H1 (cell line): Measurements from ENCODE around the gene FGF21. TPM values are rescaled to one million over a fixed set of nuclear protein-coding genes. Genes with fewer than 3 reads are reported as not detected.
A peak's percentile ranks its signal among the peaks of the same experiment; 100 is the strongest.

ENCODE experiments used
- CTCF ChIA-PET: fragments of 300-600 bp; sonication (Branson Sonifier 250); formaldehyde crosslinking; loops from one replicate; lab custom pipeline; 2021; ENCODE audit not compliant: partially characterized antibody; lab: Charles Lee
- POLR2A ChIA-PET: fragments of 300-600 bp; sonication (Branson Sonifier 250); formaldehyde crosslinking; loops from one replicate; lab custom pipeline; 2021; ENCODE audit warnings: inconsistent platforms; ENCODE audit not compliant: partially characterized antibody; lab: Charles Lee
- DNase-seq, 2 experiments: peaks; one replicate each; pipeline versions ENCODE4 v3.0.0 to v3.0.0-alpha.2; 2010 to 2022; ENCODE audit warnings: low spot score in 2 of 2, low read depth in 1 of 2, mixed read lengths in 1 of 2
- FAIRE-seq: peaks from 2 replicates; lab custom pipeline; 2011; peaks lifted over from hg19 to GRCh38; lab: Jason Lieb, UNC
- H2AFZ ChIP-seq: 2 replicates; pipeline ENCODE4 v1.8.1; 2012; ENCODE audit warnings: low read length, inconsistent platforms
- H2AK5ac ChIP-seq: 2 replicates; pipeline ENCODE4 v1.6.1; 2013; ENCODE audit warnings: low read depth, low read length
- H2BK120ac ChIP-seq: replicated peaks from 2 replicates; pipeline ENCODE3; 2013; ENCODE audit warnings: low read depth, low read length, inconsistent platforms
- H2BK12ac ChIP-seq: 2 replicates; pipeline ENCODE4 v1.6.1; 2013; ENCODE audit warnings: low read depth, low read length
- H2BK15ac ChIP-seq: 2 replicates; pipeline ENCODE4 v1.6.1; 2013; ENCODE audit warnings: low read length
- H2BK20ac ChIP-seq: 2 replicates; pipeline ENCODE4 v1.6.1; 2013; ENCODE audit warnings: low read length
- H2BK5ac ChIP-seq: 2 replicates; pipeline ENCODE4 v1.6.1; 2013; ENCODE audit warnings: low read depth, low read length
- H3K14ac ChIP-seq: 2 replicates; pipeline ENCODE4 v1.6.1; 2013; ENCODE audit warnings: inconsistent platforms; ENCODE audit not compliant: insufficient read length
- H3K18ac ChIP-seq: 2 replicates; pipeline ENCODE4 v1.6.1; 2013; ENCODE audit warnings: low read length; ENCODE audit errors: extremely low read depth
- H3K23ac ChIP-seq: 2 replicates; pipeline ENCODE4 v1.6.1; 2013; ENCODE audit warnings: inconsistent platforms; ENCODE audit not compliant: insufficient read length
- H3K23me2 ChIP-seq: 2 replicates; pipeline ENCODE4 v1.6.1; 2013; ENCODE audit warnings: low read depth, low read length
- H3K27ac ChIP-seq: 2 replicates; pipeline ENCODE4 v1.6.1; 2011; ENCODE audit warnings: low read depth, low read length, inconsistent platforms
- H3K27me3 ChIP-seq, 4 experiments: replicated peaks in 1 of 4; 1 replicate in 1 of 4; 2 replicates in 3 of 4; pipeline versions ENCODE4 v1.6.1 to v1.8.1; 2011 to 2013; ENCODE audit warnings: low read length in 3 of 4, mild to moderate bottlenecking in 3 of 4, inconsistent platforms in 2 of 4, mixed read lengths in 2 of 4, moderate library complexity in 1 of 4; ENCODE audit not compliant: control insufficient read depth in 3 of 4, insufficient read depth in 3 of 4; ENCODE audit errors: extremely low read depth in 1 of 4
- H3K36me3 ChIP-seq, 4 experiments: 2 replicates each; pipeline versions ENCODE4 v1.6.1 to v1.8.1; 2011 to 2013; ENCODE audit warnings: mild to moderate bottlenecking in 4 of 4, low read length in 3 of 4, moderate library complexity in 2 of 4, control low read depth in 1 of 4, inconsistent platforms in 1 of 4; ENCODE audit not compliant: insufficient read depth in 4 of 4, control insufficient read depth in 2 of 4
- H3K4ac ChIP-seq: replicated peaks from 2 replicates; pipeline ENCODE3; 2013; ENCODE audit warnings: low read length, low read depth, mixed read lengths, inconsistent platforms; ENCODE audit not compliant: insufficient read length
- H3K4me1 ChIP-seq, 4 experiments: replicated peaks in 1 of 4; 1 replicate in 1 of 4; 2 replicates in 3 of 4; pipeline versions ENCODE4 v1.6.1 to v1.8.1; 2011 to 2013; ENCODE audit warnings: low read length in 3 of 4, inconsistent platforms in 2 of 4, mixed read lengths in 1 of 4; ENCODE audit not compliant: insufficient read depth in 4 of 4, control insufficient read depth in 3 of 4
- H3K4me2 ChIP-seq, 2 experiments: 2 replicates each; pipeline versions ENCODE4 v1.6.1 to v1.8.1; 2011 to 2013; ENCODE audit warnings: low read depth in 2 of 2, low read length in 2 of 2, control low read depth in 1 of 2, inconsistent platforms in 1 of 2, mild to moderate bottlenecking in 1 of 2; ENCODE audit not compliant: insufficient read depth in 1 of 2
- H3K4me3 ChIP-seq, 4 experiments: fragments of 200-600, 300-600 bp in 1 of 4; sonication (generic), shearing (Covaris generic), sonication (Bioruptor Twin) in 1 of 4; 2 replicates each; pipeline versions ENCODE4 v1.5.1 to v1.8.1; 2011 to 2016; ENCODE audit warnings: low read length in 4 of 4, low read depth in 3 of 4, control low read depth in 2 of 4, inconsistent platforms in 2 of 4, mild to moderate bottlenecking in 2 of 4, mixed read lengths in 1 of 4, moderate library complexity in 1 of 4; ENCODE audit not compliant: insufficient read depth in 2 of 4; ENCODE audit errors: extremely low read depth in 1 of 4
- H3K56ac ChIP-seq: replicated peaks from 2 replicates; pipeline ENCODE3; 2013; ENCODE audit warnings: low read depth, mild to moderate bottlenecking, mixed read lengths, low read length, inconsistent platforms; ENCODE audit not compliant: insufficient read length
- H3K79me1 ChIP-seq: 2 replicates; pipeline ENCODE4 v1.6.1; 2013; ENCODE audit warnings: low read depth, low read length, control low read depth
- H3K79me2 ChIP-seq, 2 experiments: 2 replicates each; pipeline versions ENCODE4 v1.6.1 to v1.8.1; 2012 to 2013; ENCODE audit warnings: low read length in 2 of 2, mild to moderate bottlenecking in 2 of 2, inconsistent platforms in 1 of 2; ENCODE audit not compliant: insufficient read depth in 2 of 2, control insufficient read depth in 1 of 2
- H3K9ac ChIP-seq, 4 experiments: replicated peaks in 1 of 4; 1 replicate in 1 of 4; 2 replicates in 3 of 4; pipeline versions ENCODE4 v1.6.1 to v1.8.1; 2011 to 2013; ENCODE audit warnings: low read depth in 3 of 4, low read length in 3 of 4, control low read depth in 2 of 4, mild to moderate bottlenecking in 2 of 4, moderate library complexity in 2 of 4, inconsistent platforms in 1 of 4; ENCODE audit errors: extremely low read depth in 1 of 4
- H3K9me3 ChIP-seq, 2 experiments: 2 replicates each; pipeline versions ENCODE4 v1.6.1 to v1.8.1; 2012 to 2013; ENCODE audit warnings: mild to moderate bottlenecking in 2 of 2, moderate library complexity in 2 of 2, control low read depth in 1 of 2, inconsistent platforms in 1 of 2, low read depth in 1 of 2, low read length in 1 of 2, mixed read lengths in 1 of 2; ENCODE audit not compliant: insufficient read depth in 2 of 2
- H4K20me1 ChIP-seq, 2 experiments: replicated peaks in 1 of 2; 2 replicates each; pipeline versions ENCODE3 to v1.8.1; 2011 to 2013; ENCODE audit warnings: inconsistent platforms in 2 of 2, low read length in 2 of 2, mild to moderate bottlenecking in 1 of 2; ENCODE audit not compliant: insufficient read depth in 2 of 2, control insufficient read depth in 1 of 2
- H4K5ac ChIP-seq: 2 replicates; pipeline ENCODE4 v1.6.1; 2013; ENCODE audit warnings: low read length, low read depth, mixed read lengths, inconsistent platforms; ENCODE audit not compliant: insufficient read length
- H4K8ac ChIP-seq: 2 replicates; pipeline ENCODE4 v1.8.0; 2013; ENCODE audit warnings: mild to moderate bottlenecking, moderate library complexity, low read length, inconsistent platforms; ENCODE audit not compliant: insufficient read depth; ENCODE audit errors: extremely low read depth
- H4K91ac ChIP-seq: replicated peaks from 2 replicates; pipeline ENCODE3; 2013; ENCODE audit warnings: low read length, mixed read lengths, inconsistent platforms; ENCODE audit not compliant: insufficient read length
- CHD1 ChIP-seq: IDR thresholded peaks from 2 replicates; pipeline ENCODE4 v1.6.1; 2012; ENCODE audit warnings: low read depth, low read length, improper control_type of control experiment
- EZH2 ChIP-seq: fragments of 200-600 bp; sonication (generic); IDR thresholded peaks from 2 replicates; pipeline ENCODE4 v1.7.1; 2012; ENCODE audit warnings: low read depth, mild to moderate bottlenecking, moderate library complexity, low read length, inconsistent platforms; ENCODE audit not compliant: severe bottlenecking
- FOSL1 ChIP-seq: IDR thresholded peaks from 2 replicates; pipeline ENCODE4 v1.6.1; 2011; ENCODE audit warnings: mild to moderate bottlenecking, low read depth, low read length, moderate library complexity; ENCODE audit not compliant: insufficient read depth
- HDAC6 ChIP-seq: IDR thresholded peaks from one replicate; pipeline ENCODE4 v1.7.1; 2012; ENCODE audit warnings: low read depth, mild to moderate bottlenecking, inconsistent platforms, low read length, moderate library complexity
- JUN ChIP-seq: IDR thresholded peaks from 2 replicates; pipeline ENCODE4 v1.6.1; 2011; ENCODE audit warnings: low read depth, mild to moderate bottlenecking, improper control_type of control experiment, low read length
- RBBP5 ChIP-seq: IDR thresholded peaks from 2 replicates; pipeline ENCODE4 v1.7.1; 2012; ENCODE audit warnings: low read depth, mild to moderate bottlenecking, inconsistent platforms, low read length, moderate library complexity, borderline replicate concordance
- RNF2 ChIP-seq: fragments of 200-900, 300-1000 bp; sonication (generic); IDR thresholded peaks from 2 replicates; pipeline ENCODE4 v1.7.1; 2016; ENCODE audit warnings: borderline replicate concordance, low read depth, mild to moderate bottlenecking, antibody characterized with exemption, low read length; ENCODE audit not compliant: poor library complexity, severe bottlenecking; ENCODE audit errors: missing control alignments
- SIRT6 ChIP-seq: IDR thresholded peaks from one replicate; pipeline ENCODE4 v1.7.1; 2012; ENCODE audit warnings: low read length, inconsistent platforms
- TAF7 ChIP-seq: optimal IDR thresholded peaks from 2 replicates; pipeline ENCODE3; 2011; ENCODE audit warnings: low read depth, mild to moderate bottlenecking, inconsistent platforms, low read length, moderate library complexity, borderline replicate concordance
- TBP ChIP-seq: IDR thresholded peaks from 2 replicates; pipeline ENCODE4 v1.6.1; 2011; ENCODE audit warnings: low read depth, low read length, improper control_type of control experiment
- WGBS, 2 experiments: shearing (Covaris generic) in 1 of 2; methylation state at CpG; one replicate each; pipeline versions ENCODE4 v1.1.6 to v1.1.7; 2013 to 2015; ENCODE audit warnings: low lambda C conversion rate in 2 of 2, mixed read lengths in 2 of 2, inconsistent platforms in 1 of 2, low coverage in 1 of 2, missing lambda C conversion rate in 1 of 2; ENCODE audit not compliant: insufficient replicate concordance in 2 of 2, insufficient coverage in 1 of 2, insufficient read length in 1 of 2; ENCODE audit errors: extremely low coverage in 1 of 2, missing lambda C conversion rate in 1 of 2; 5-methylcytosine and 5-hydroxymethylcytosine counted together
- polyA plus RNA-seq, 7 experiments: library from polyadenylated mRNA; depleted of rRNA in 3 of 7; stranded (reverse) in 5 of 7; unstranded in 2 of 7; fragments of >200 nt in 5 of 7; fragments of 200-250 nt in 2 of 7; gene quantifications; 1 replicate in 5 of 7; 2 replicates in 1 of 7; 4 replicates in 1 of 7; pipeline versions ENCODE4 v1.2.1 to v1.2.3, GENCODE V29; 2011 to 2013; ENCODE audit warnings: missing spikeins in 2 of 7, mixed read lengths in 2 of 7
- total RNA-seq: library from RNA; stranded (reverse); fragmentation: NEBNext Ultra II Directional; extraction: Animal tissue kit (Norgen Biotek cat#: 25700); gene quantifications from 2 replicates; pipeline ENCODE4 v1.2.1, GENCODE V29; 2021

Gene FGF21
- total and polyA plus RNA-seq, 2 of the 8 experiments (the other 6 are each of a cell fraction or from before 2014, with no cell fraction given) = 0.48 to 0.80 TPM

DNA sequence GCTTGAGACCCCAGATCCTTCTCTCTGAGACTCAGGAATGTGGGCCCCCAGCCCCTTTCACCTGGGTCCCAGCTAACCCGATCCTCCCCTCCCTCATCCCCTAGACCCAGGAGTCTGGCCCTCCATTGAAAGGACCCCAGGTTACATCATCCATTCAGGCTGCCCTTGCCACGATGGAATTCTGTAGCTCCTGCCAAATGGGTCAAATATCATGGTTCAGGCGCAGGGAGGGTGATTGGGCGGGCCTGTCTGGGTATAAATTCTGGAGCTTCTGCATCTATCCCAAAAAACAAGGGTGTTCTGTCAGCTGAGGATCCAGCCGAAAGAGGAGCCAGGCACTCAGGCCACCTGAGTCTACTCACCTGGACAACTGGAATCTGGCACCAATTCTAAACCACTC lies 463 bp downstream of the FGF21 start:
- H3K23me2 ChIP-seq = peaks cover 12% of the 10 kb centered on the region
- peak overlapping the region in 1 of 2 experiments; percentile 98; a peak in 2 of 4 replicates for H3K4me2 ChIP-seq
- no peak overlapping the region; a peak in 1 of 8 replicates for H3K4me3 ChIP-seq
- H2BK12ac ChIP-seq = peak overlapping the region; percentile 94
- DNase-seq = no peak
- no peak overlapping the region for H3K23ac ChIP-seq
- peaks cover 2 to 13% of the 10 kb centered on the region in 2 experiments; a peak in 3 of 4 replicates for H3K79me2 ChIP-seq
- H4K20me1 ChIP-seq = no peaks in the 10 kb centered on the region
- H3K79me1 ChIP-seq = peaks cover 7% of the 10 kb centered on the region
- H3K9me3 ChIP-seq = no peaks in the 10 kb centered on the region
- peak overlapping the region; percentile 68 for H2AK5ac ChIP-seq
- TF ChIP-seq RNF2 (no peak), FOSL1 (no peak), SIRT6 (no peak), CHD1 (no peak), RBBP5 (no peak), TAF7 (no peak), TBP (no peak), JUN (no peak), HDAC6 (no peak), EZH2 (no peak)
- H3K4ac ChIP-seq = peak overlapping the region; percentile 21
- FAIRE-seq = no peak
- no peaks in the 10 kb centered on the region for H3K27me3 ChIP-seq
- H3K36me3 ChIP-seq = peaks cover 0 to 4% (median 1%) of the 10 kb centered on the region in 4 experiments; a peak in 3 of 8 replicates
- H2BK5ac ChIP-seq = peak overlapping the region; percentile 93
- POLR2A ChIA-PET = interaction anchor here (0.8 to 2.4 kb wide), 14 partner anchors 9 to 142 kb away, joined by 3 to 11 read pairs (median 4); no protein-coding TSS in a partner anchor
- H3K18ac ChIP-seq = peak overlapping the region; percentile 93; the same call in 1 of the 2 replicates
- H2BK20ac ChIP-seq = peak overlapping the region; percentile 80; the same call in 1 of the 2 replicates
- H2BK15ac ChIP-seq = peak overlapping the region; percentile 88; the same call in 1 of the 2 replicates
- H2BK120ac ChIP-seq = no peak overlapping the region
- H3K4me1 ChIP-seq = peaks cover 3 to 25% (median 18%) of the 10 kb centered on the region in 4 experiments
- H3K14ac ChIP-seq = no peak overlapping the region
- peak overlapping the region; percentile 27 for H4K5ac ChIP-seq
- H3K9ac ChIP-seq = peak overlapping the region in 1 of 4 experiments; percentile 43; a peak in 1 of 7 replicates
- H3K27ac ChIP-seq = no peak overlapping the region
- peak overlapping the region; percentile 52 for H4K91ac ChIP-seq
- no peak overlapping the region for H2AFZ ChIP-seq
- WGBS, 2 experiments = 87% methylated on average over 5 of the region's 5 CpGs; no CpG with 5 or more reads in 1 of the 2 experiments
- CTCF ChIA-PET = interaction anchor here (0.5 to 1.3 kb wide), 2 partner anchors 32 to 38 kb away, joined by 3 read pairs; no protein-coding TSS in a partner anchor
- H4K8ac ChIP-seq = no peak overlapping the region; the same call in 1 of the 2 replicates
- no peak overlapping the region for H3K56ac ChIP-seq
